GM21529 (cell line): Measurements from ENCODE around the gene HS6ST1.

Source experiments
- ATAC-seq: cut with Tn5 transposase; IDR thresholded peaks from one replicate; pipeline ENCODE4 v1.9.1; 2021; ENCODE audit not compliant: unreplicated experiment

The HS6ST1 gene

GRCh38 chr2:128348701-128349100, 30.0 kb upstream of the HS6ST1 start:
- ATAC-seq, result no peak

GRCh38 chr2:128347701-128348539, 29.3 kb upstream of the HS6ST1 start:
- no peak for ATAC-seq

- no peak for ATAC-seq
These were observed 28.5 kb upstream of the HS6ST1 start for GRCh38 chr2:128347171-128347558.

- no peak for ATAC-seq
These were observed 27.9 kb upstream of the HS6ST1 start for GRCh38 chr2:128346291-128347170.

GRCh38 chr2:128345436-128346165, 26.9 kb upstream of the HS6ST1 start:
- ATAC-seq, result no peak

GRCh38 chr2:128344101-128344500, 25.4 kb upstream of the HS6ST1 start:
- ATAC-seq, result no peak

GRCh38 chr2:128343459-128343858, 24.8 kb upstream of the HS6ST1 start:
- no peak for ATAC-seq

GRCh38 chr2:128342550-128342949, 23.9 kb upstream of the HS6ST1 start:
- no peak for ATAC-seq

- no peak for ATAC-seq
These were observed 23.0 kb upstream of the HS6ST1 start for GRCh38 chr2:128341621-128342020.

GRCh38 chr2:128332091-128332634, 13.5 kb upstream of the HS6ST1 start:
- no peak for ATAC-seq

- no peak for ATAC-seq
These were observed 11.9 kb upstream of the HS6ST1 start for GRCh38 chr2:128330583-128330982.

- no peak for ATAC-seq
These were observed 10.9 kb upstream of the HS6ST1 start for GRCh38 chr2:128329607-128330006.

- ATAC-seq, result no peak
These were observed 8.7 kb upstream of the HS6ST1 start for GRCh38 chr2:128327180-128327964.

GRCh38 chr2:128326346-128326745, 7.7 kb upstream of the HS6ST1 start:
- ATAC-seq, result no peak

GRCh38 chr2:128325611-128326181, 7.0 kb upstream of the HS6ST1 start:
- ATAC-seq, result no peak

- ATAC-seq, result no peak
These were observed 6.3 kb upstream of the HS6ST1 start for GRCh38 chr2:128324897-128325410.

GRCh38 chr2:128324008-128324896, 5.6 kb upstream of the HS6ST1 start:
- no peak for ATAC-seq

- no peak for ATAC-seq
These were observed 4.9 kb upstream of the HS6ST1 start for GRCh38 chr2:128323555-128323931.
